Measurements from ENCODE around the gene KIAA0232.
"Not testable (repeated sequence)": the region's sequence is repeated elsewhere in the genome, so short reads cannot be mapped to it uniquely, and the experiment has no call there.

Gene KIAA0232

DNA sequence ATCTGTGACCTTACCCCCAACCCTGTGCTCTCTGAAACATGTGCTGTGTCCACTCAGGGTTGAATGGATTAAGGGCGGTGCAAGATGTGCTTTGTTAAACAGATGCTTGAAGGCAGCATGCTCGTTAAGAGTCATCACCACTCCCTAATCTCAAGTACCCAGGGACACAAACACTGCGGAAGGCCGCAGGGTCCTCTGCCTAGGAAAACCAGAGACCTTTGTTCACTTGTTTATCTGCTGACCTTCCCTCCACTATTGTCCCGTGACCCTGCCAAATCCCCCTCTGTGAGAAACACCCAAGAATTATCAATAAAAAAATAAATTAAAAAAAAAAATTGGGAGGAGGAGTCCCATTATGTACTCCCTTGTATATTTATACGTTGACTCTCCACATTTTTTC lies 26.2 kb upstream of the KIAA0232 start:
- not testable (repeated sequence) for DNase-seq (ENCODE audit: low read depth)

DNA sequence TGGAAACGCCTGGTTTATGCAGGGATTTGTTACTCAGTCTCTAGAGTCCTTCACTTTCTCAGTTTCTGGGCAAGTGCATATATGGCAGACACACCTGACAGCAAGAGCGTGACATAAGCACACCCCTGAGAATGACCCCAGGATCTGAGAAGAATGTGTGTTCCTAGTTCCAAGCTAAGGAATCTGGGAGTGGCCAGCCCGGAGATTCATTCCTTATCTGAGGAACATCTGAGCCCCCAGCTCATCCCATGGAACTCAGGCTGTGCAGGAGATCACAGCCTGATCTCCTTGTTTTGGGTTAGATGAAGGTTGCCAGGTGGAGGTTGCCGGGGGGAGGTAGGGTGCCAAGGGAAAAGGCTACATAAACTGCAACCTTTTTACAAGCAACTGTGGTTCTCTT lies 23.8 kb upstream of the KIAA0232 start:
- DNase-seq (ENCODE audit: low read depth), result no peak

DNA sequence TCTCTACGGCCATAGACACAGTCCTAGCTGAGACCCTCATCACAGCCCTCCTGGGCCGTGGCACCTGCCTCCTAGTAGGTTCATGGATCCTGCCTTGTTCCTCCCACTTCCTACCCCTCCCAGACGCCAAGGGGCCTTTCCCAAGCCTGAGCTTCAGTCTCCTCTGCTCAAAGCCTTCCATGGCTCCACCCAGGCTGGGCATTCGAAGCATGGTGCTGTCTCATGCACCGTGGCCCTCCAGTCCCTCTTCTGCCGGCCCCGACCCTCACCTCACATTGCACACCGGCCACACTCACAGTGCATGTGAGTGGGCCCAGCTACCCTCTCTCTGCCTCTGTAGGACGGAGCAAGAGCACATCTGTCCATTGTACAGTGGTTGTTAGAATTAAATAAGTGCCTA lies 21.7 kb upstream of the KIAA0232 start:
- DNase-seq (ENCODE audit: low read depth), result no peak

DNA sequence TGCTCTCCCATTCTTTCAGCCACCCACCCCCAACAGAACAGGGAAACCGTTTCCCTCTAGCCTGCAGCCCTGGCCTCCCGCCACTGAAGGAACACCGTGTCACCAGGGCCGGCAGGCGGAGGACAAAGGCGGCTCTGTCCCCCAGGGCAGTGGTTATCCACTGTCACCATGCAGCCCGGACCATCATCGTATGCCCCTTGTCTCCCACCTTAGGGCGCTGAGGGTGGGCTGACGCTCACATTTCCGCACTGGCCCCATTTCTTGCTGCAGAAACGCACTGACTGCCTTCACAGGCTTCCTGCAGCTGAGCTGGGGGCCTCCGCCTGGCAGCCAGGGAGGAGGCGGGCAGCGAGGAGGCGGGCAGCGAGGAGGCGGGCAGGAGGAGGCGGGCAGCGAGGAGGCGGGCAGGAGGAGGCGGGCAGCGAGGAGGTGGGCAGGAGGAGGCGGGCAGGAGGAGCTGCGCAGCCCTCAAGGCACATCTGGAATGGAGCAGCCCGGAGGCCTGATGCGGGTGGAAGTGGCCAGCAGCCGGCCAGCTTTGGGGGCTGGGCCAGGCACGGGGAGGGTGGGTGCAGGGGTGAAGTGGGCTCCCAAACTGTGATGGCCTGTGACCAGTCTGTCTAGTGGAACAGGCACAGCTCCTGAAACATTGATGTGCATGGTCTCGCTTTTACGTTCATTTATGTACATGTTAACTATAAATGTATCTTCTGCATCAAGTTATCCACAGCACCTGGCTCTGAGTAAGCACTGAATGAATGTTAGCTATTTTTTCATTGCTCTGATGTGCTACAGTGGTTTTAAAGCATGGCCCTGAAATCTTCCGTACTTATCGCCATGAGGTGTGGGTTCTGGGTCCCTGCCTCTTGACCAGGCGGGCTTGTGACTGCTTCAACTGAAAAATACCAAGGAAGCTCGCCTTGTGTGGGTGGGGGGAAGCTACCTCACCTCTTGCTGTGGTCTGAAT lies 20.6 kb upstream of the KIAA0232 start:
- DNase-seq (ENCODE audit: low read depth), result no peak

DNA sequence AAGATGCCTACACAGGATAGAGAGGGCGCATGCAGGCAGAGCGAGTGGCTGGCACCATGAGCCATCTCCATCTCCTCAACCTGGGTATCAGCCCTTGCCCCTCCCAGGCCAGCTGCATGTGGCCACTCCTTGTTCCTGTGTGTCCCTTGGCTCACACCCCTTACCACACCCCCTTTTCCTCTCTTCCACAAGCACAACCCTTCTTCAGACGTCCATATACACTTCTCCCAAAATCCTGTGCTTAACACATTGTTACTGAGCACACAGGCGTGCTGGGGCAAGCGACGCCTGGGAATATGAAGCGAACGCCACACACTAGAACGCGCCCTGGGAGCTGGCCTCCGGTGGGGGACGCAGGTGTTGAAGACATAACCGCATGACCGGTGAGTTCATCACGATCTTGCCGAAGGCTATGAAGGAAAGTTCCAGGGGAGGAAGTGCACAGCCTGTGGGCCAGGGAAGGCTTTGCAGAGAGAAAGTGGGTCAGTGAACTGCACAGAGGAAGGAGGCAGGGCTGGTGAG lies 19.1 kb upstream of the KIAA0232 start:
- no peak for DNase-seq (ENCODE audit: low read depth)

DNA sequence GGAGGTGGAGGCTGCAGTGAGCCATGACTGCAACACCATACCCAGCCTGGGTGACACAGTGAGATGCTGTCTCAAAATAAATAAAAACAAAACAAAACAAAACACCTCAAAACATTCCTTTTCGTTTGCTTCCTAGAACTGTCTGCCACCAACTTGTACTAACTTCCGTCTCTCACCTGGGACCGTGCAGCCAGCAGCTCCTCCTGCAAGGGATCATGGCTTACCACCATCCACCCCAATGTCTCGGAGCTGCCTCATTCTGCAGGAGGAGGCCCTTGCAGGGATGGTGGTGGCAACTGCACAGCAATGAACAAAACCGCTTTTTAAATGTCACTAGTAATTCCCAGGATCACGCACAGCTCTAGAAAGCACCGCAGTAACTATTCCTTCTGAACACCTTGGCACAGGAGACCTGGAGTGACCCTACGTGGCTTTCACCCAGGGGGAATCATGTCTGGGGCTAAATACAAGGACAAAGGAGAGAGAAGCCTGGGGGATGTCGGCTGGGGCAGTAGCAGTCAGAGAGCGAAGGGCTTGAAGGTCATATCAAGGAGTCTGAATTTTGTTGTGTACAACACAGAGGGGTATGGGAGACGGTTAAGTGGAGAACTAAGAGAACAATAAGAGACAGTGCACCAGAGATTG lies 17.4 kb upstream of the KIAA0232 start:
- DNase-seq (ENCODE audit: low read depth), result no peak

DNA sequence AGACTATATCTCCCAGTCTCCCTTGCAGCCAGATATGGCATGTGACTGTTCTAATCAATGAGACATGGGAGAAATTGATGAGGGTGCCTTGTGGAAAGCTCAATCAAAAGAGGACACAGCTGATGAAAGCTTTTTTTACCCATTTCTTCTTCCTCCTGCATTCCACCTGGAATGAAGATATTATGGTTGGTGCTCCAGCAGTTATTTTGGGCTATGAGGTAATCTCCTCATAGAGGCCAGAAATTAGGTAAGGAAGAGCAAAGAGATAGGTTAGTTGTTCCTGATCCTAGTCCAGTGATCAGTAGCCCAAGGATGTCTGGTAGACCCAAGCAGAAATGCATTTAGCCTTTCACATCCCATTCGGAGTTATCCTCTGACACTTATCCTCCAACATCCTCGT lies 16.8 kb upstream of the KIAA0232 start:
- DNase-seq (ENCODE audit: low read depth), result no peak

DNA sequence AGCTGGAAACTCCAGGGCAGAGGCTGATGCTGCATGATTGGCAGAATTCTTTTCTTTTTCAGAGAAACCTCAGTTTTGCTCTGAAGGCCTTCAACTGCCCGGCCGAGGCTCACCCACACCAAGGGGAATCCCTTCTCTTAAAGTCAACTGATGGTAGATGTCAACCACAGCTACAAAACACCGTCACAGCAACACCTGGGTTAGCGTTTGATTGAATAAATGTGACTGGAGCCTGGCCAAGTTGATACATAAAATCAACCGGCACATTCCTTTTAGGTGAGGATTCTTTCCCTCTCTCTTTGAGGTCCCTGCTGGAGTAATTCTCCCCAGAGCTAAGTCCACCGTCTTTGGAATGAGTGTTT lies 15.2 kb upstream of the KIAA0232 start:
- DNase-seq (ENCODE audit: low read depth), result no peak

DNA sequence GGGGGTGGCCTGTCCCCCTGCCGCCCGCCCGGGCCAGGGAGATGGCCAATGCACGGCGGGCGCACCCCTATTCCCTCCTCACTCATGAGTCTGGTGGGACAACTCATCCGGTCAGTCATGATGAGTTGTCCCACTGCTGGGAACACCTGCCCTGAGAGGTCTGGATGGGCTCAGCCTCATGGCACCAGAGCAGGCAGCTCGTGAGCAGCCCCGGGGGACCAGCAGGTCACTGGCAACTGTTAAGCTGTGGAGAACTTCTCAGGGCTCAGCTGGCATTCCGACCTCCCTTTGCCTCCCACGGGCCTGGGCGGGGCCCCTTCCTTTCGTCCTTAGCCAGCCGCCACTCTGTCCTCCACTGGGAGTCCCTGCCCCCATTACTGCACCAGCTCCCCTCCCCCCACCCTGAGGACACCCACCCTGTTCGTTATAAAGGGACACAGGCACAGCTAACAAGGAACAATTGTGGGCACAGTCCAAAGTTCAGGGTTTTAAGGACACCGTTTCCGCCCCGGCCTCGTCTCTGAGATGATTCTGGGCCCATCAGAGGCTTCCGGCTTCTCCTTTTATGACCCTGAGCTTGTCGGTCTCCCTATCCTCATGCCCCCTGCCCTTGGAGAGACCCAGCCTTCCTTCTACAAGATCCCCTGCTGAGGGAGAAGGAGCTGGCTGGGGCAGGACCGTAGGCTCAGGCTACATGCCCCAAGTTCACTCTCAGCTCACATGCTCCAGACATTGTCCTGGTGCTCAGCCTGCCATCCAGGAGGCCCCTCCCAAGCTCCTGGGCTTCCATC lies 14.6 kb upstream of the KIAA0232 start:
- DNase-seq (ENCODE audit: low read depth), result no peak

DNA sequence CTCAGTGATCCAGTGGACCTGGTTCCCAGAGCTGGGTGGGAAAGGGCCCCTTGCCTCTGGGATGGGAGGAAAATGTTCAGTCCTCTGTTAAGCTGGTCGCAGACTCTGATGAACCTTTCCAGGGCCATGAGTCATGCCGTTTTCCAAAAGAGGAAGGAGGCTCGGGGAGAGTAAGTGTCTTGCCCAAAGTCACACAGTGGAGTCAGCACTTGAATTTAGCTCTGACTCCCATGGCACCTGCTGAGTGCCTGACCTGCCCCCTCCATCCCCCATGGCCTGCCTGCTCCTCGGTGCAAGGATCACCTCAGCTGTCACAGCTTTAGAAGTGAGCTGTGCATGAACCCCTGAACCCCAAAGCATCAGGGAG lies 14.0 kb upstream of the KIAA0232 start:
- no peak for DNase-seq (ENCODE audit: low read depth)

DNA sequence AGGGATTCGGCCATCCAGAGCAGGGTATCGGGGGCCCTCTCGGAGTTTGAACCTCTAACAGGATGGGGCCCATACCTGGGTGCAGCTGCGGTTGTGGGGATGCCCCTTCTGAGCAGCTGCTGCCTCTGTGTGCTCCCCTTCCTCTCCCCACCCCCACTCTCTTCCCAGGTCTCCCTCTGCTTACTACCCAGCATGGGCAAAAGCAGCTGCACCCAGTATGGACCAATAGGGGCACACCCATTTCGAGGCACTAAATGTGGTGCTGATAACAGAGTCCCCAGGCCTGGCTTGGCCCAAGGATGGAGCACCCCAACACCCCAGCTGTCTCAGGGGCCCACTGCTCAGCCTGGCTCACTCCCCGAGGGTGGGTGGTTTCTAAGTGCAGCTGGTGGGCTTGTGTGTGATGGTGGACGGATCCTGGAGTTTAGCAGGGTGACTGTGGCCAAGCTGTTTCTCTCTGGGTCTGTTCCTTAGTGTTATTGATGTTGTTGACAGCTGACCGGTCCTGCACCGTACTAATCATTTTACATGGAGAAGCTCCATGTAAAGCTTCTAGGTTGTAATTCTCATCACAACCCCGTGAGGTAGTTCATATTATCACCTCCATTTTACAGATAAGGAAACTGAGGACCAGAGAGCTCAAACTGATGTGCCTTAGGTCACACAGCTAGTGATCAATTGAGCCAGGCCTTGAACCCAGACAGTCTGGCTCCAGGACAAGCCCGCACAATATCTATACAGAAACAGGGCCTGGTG lies 13.1 kb upstream of the KIAA0232 start:
- no peak for DNase-seq (ENCODE audit: low read depth)

DNA sequence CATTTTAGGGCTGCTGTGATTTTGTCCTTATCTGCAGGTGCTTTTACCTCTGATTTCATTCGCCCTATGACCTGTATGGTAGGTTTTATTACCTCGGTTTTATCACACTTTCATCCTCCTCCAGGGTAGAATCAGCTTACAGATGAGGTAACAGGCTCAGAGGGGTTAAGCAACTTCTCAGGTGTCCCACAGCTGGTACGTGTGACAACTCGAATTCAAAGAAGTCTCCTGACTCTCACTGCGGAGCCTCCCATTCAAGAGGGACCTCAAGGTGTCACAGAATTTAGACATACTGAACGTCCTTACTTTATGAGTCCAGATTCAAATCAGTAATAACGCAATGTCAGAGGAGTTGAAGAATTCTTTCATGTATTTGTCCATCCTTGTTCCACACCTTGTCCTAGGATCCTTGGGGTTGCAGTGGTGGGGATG lies 12.5 kb upstream of the KIAA0232 start:
- no peak for DNase-seq (ENCODE audit: low read depth)

DNA sequence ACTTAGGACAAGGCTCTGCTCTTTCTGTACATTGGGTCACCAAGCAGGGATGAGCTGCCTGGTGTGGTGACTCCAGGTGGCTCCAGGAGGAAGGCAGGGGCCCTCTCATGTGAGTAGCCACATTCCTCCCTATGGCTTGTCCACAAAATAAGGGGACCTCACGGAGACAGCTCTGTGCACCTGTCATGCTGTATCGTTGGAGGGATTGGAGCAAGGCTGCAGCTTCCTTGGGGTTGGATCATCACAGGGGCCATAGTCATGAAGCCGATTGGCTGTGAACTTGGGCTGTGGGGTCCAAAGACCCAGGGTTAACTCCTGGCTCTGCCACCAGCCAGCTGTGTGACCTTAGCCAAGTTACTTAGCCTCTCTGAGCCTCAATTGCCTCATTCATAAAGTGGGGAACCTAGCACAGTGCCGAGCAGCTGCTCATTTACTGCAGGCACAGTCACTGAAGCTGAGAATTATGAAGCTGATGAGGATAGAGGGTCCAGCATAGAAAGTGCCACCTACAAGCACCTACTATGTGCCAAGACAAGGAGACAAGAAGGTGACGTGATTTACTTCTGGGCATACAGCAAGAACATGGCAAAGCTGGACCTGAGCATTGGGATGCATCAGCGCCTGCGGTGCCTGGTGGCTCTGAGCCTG lies 11.8 kb upstream of the KIAA0232 start:
- no peak for DNase-seq (ENCODE audit: low read depth)

DNA sequence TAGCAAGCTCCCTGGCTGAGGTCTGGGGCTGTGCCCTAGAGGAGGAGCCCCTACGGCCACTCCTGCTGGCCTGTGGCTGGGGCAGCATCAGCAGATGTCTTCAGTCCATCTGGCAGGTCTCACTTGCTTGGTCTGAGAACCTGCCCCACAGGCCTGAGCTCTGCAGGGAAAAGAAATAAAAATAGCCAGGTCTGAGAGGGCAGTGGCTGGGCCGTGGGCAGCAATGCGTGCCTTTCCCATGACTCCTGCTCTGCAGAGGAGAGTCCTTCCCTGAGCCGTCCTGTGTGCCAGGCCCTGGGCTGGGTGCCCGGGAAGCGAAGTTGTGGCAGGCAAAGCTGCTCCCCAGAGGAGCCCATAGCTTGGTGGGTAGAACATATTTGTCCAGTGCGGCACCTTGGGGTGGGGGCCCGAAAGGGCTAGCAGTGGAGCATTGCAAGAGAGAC lies 11.3 kb upstream of the KIAA0232 start:
- no peak for DNase-seq (ENCODE audit: low read depth)

DNA sequence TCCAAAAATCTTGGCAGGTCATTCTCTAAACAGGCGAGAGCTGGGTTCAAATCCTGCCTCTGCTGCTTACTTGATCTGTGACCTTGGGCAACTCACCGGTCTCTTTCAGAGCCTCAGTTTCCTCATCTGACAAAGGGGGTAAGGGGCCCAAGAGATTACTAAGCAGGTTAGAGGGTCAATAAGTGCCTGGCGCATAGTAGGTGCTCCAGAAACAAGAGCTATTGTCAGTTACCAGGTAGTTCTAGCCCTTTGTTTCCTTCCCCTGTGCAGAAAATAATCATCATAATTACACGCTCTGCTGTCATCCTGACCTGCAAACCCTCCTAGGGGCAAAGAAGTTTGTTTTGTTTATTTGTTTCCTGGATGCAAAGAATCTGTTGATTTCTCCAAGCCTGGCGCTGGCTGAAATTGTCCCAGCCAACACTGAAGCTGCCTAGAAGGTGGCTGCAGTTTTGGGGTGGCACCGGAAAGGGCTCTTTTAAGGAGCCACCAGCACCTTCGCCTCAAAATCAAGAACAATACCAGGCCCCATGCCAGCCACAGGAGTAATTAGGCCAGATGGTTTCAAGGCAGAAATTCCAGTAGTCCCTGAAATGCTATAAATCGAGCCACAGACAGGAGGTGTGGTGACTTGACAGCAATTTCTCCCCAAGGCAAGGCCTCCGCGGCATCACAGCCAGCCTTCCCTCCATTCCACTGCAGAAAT lies 10.2 kb upstream of the KIAA0232 start:
- DNase-seq (ENCODE audit: low read depth), result no peak

DNA sequence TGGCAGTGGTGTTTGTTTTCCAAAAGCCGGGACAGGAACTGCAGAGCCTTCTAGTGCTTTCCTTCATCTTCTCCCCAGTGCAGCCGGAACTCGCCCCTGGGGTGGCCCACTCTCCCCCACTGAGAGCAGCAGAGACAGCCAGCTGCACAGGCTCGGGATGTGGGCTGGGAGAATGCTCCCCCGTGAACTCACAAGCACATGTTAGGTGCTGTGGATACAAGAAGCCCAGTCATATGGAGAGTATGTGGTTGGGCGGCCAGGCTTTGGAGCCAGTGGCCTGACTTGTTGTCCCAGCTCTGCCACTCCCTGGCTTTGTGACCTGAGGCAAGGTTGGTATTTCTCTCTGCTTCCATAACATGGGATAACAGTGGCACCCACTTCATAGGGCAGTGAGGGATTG lies 9.4 kb upstream of the KIAA0232 start:
- no peak for DNase-seq (ENCODE audit: low read depth)

DNA sequence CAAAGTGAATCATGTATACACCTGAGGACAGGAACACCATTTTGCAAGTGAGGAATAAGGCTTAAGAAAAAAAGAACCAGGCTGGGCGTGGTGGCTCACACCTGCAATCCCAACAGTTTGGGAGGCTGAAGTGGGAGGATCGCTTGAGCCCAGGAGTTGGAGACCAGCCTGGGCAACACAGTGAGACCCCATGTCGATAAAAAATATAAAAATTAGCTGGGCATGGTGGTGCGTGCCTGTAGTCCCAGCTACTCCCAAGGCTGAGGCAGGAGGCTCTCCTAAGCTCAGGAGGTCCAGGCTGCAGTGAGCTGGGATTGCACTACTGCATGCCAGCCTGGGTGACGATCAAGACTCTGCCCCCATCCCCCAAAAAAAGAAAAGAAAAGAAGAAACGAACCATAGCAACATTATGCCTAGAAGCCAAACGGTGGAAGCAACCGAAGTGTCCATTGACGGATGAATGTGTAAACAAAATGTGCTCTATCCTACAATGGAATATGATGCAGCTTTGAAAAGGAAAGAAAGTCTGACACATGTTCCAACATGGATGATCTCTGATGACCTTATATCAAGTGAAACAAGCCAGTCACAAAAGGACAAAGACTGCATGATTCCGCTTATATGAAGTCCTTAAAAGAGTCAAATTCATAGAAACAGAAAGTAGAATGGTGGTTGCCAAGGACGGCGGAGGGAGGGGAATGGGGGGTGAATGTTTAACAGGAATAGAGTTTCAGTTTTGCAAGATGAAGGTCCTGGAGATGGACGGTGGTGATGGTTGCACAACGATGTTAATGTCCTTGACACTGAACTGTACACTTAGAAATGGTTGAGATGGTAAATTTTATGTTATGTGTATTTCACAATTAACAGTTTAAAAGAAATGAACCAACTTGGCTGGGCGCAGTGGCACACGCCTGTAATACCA lies 8.6 kb upstream of the KIAA0232 start:
- no peak for DNase-seq (ENCODE audit: low read depth)

DNA sequence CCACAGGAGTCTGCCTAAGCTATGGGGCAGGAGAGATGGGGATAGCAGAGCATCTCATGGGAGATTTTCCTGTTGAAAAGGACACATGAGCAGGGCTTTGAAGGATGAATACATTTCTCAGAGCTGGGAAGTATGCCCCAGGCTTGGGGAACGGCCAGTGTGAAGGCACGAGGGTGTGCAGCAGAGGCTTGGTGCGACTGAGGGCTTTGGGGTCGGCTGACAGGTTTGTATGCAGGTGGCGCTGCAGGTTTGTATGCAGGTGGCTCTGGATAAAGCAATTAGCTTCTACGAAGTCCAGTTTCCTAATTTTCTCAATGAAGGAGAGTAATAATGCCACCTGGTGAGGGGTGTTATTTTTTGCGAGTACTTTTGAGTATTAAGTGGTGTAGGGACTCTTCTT lies 6.8 kb upstream of the KIAA0232 start:
- no peak for DNase-seq (ENCODE audit: low read depth)

DNA sequence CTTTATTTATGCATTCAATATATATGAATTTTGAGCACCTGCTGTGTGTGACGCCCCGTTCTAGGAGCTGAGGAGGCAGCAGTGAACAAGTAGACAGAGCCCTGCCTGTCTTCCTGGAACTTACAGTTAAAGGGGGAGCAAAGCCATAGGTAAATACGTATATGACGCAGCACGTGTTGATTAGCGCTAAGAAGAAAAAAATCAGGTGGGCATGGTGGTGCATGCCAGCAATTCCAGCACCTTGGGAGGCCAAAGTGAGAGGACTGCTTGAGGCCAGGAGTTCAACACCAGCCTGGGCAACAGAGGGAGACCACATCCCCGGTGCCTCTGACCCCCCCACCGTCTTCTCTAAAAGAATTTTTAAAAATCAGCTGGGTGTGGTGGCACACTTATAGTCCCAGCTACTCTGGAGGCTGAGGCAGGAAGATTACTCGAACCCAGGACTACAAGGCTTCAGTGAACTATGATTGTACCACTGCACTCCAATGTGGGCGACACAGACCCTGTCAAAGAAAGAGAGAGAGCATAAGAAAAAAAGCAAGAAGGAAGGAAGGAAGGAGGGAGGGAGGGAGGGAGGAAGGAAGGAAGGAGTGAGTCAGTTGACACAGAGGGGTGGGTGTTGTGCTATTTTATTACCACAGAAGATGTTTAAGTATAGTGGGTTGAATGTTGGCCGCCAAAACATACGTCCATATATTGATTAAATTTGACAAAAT lies 5.4 kb upstream of the KIAA0232 start:
- DNase-seq (ENCODE audit: low read depth), result no peak
